HG02623 (cell line): Measurements from ENCODE around the gene SLC25A26.
A peak's percentile ranks its signal among the peaks of the same experiment; 100 is the strongest.
"Not testable (repeated sequence)": the region's sequence is repeated elsewhere in the genome, so short reads cannot be mapped to it uniquely, and the experiment has no call there.

ENCODE experiments used
- ATAC-seq: cut with Tn5 transposase; IDR thresholded peaks from one replicate; pipeline ENCODE4 v1.9.1; 2021; ENCODE audit warnings: moderate library complexity; ENCODE audit not compliant: unreplicated experiment

SLC25A26 gene

GRCh38 chr3:66268864-66269263 is 48.1 kb downstream of the SLC25A26 start:
- ATAC-seq: no peak

- ATAC-seq: no peak
These were observed 48.6 kb downstream of the SLC25A26 start for GRCh38 chr3:66269411-66269810.

GRCh38 chr3:66270288-66270687 is 49.5 kb downstream of the SLC25A26 start:
- no peak for ATAC-seq

- ATAC-seq: no peak
These were observed 49.9 kb downstream of the SLC25A26 start for GRCh38 chr3:66270701-66271100.

- ATAC-seq: no peak
These were observed 50.4 kb downstream of the SLC25A26 start for GRCh38 chr3:66271231-66271630.

GRCh38 chr3:66272016-66272415 is 51.2 kb downstream of the SLC25A26 start:
- no peak for ATAC-seq

- ATAC-seq: not testable (repeated sequence)
These were observed 54.0 kb downstream of the SLC25A26 start for GRCh38 chr3:66274837-66275236.

GRCh38 chr3:66276705-66277274 is 56.0 kb downstream of the SLC25A26 start:
- no peak for ATAC-seq

- no peak for ATAC-seq
These were observed 58.4 kb downstream of the SLC25A26 start for GRCh38 chr3:66279168-66279567.

GRCh38 chr3:66280304-66280703 is 59.5 kb downstream of the SLC25A26 start:
- no peak for ATAC-seq

GRCh38 chr3:66291922-66292321 is 71.1 kb downstream of the SLC25A26 start:
- not testable (repeated sequence) for ATAC-seq

- no peak for ATAC-seq
These were observed 76.6 kb downstream of the SLC25A26 start for GRCh38 chr3:66297260-66297873.

- no peak for ATAC-seq
These were observed 77.1 kb downstream of the SLC25A26 start for GRCh38 chr3:66297900-66298299.

GRCh38 chr3:66298591-66298990 is 77.8 kb downstream of the SLC25A26 start:
- ATAC-seq: no peak

GRCh38 chr3:66299085-66299484 is 78.3 kb downstream of the SLC25A26 start:
- ATAC-seq: not testable (repeated sequence)

GRCh38 chr3:66299891-66300290 is 79.1 kb downstream of the SLC25A26 start:
- no peak for ATAC-seq

- ATAC-seq: peak; percentile 51
These were observed 81.5 kb downstream of the SLC25A26 start for GRCh38 chr3:66302288-66302687.

GRCh38 chr3:66303491-66303901 is 82.7 kb downstream of the SLC25A26 start:
- no peak for ATAC-seq

- no peak for ATAC-seq
These were observed 83.5 kb downstream of the SLC25A26 start for GRCh38 chr3:66304293-66304692.

GRCh38 chr3:66306086-66306485 is 85.3 kb downstream of the SLC25A26 start:
- ATAC-seq: not testable (repeated sequence)

GRCh38 chr3:66306991-66307390 is 86.2 kb downstream of the SLC25A26 start:
- ATAC-seq: not testable (repeated sequence)

- no peak for ATAC-seq
These were observed 91.2 kb downstream of the SLC25A26 start for GRCh38 chr3:66312039-66312438.

- no peak for ATAC-seq
These were observed 93.7 kb downstream of the SLC25A26 start for GRCh38 chr3:66314455-66314854.
